GM12872 (cell line): Measurements from ENCODE around the gene CIDEB.

ENCODE experiments used
- TF ChIP-seq, protein P1 (sequence below): IDR thresholded peaks from 3 replicates; pipeline ENCODE4 v1.5.1; 2011; ENCODE audit warnings: low read depth, mild to moderate bottlenecking, low read length, moderate library complexity; ENCODE audit not compliant: insufficient read depth

CIDEB gene

DNA sequence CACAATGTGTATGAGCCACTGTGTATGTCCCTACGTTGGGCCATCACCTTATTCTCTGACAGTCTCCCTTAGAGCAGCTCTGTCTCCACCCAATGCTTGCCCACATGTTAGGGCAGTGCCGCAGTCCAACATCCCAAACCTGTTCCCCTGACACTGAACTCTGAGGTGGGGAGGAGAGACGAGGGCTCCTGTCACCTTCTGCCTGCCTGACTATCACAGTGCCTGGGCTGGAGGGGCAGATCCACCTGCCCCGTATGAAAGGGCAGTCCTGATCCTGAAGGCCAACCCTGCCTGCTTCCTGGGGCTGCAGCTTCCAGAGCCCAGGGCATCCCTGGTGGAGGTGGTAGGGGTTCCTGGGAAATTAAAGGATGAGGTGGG is 47.0 kb downstream of the CIDEB start:
- TF ChIP-seq, protein P1, sequence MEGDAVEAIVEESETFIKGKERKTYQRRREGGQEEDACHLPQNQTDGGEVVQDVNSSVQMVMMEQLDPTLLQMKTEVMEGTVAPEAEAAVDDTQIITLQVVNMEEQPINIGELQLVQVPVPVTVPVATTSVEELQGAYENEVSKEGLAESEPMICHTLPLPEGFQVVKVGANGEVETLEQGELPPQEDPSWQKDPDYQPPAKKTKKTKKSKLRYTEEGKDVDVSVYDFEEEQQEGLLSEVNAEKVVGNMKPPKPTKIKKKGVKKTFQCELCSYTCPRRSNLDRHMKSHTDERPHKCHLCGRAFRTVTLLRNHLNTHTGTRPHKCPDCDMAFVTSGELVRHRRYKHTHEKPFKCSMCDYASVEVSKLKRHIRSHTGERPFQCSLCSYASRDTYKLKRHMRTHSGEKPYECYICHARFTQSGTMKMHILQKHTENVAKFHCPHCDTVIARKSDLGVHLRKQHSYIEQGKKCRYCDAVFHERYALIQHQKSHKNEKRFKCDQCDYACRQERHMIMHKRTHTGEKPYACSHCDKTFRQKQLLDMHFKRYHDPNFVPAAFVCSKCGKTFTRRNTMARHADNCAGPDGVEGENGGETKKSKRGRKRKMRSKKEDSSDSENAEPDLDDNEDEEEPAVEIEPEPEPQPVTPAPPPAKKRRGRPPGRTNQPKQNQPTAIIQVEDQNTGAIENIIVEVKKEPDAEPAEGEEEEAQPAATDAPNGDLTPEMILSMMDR = no peak

DNA sequence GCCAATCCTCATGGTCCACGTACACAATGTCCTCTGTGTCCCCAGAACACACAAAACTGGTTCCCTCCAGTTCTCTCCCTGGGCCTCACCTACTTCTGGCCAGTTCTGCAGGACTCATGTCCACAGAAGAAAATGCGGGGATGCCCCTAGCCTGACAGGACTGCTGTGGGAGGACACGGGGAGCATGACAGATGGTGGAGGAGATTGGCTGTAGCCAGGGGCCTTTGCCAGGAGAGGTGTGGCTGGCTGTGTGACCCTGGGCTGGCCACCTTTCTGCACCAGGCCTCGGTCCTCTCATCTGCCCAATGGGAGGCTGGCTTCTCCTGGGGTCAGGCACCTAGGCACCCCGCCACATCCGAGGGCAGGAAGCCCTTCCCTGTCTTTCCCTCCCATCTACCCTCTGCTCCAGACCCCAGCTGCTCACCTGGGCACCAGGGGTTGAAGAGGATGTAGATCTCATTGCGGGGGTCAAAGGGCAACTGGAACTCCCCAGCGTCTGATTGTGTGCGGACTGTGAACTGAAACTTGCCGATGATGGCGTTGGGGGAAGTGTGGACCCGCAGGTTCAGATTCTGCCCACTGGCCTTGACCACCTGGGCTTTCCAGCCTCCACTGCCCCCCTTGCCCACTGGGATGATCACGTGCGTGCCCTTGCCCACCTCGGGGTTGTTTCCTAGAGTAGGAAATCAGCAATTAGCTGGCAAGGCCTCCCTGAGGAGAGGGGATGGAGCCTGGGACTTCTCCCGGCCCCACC is 47.6 kb downstream of the CIDEB start:
- TF ChIP-seq, protein P1 = no peak

DNA sequence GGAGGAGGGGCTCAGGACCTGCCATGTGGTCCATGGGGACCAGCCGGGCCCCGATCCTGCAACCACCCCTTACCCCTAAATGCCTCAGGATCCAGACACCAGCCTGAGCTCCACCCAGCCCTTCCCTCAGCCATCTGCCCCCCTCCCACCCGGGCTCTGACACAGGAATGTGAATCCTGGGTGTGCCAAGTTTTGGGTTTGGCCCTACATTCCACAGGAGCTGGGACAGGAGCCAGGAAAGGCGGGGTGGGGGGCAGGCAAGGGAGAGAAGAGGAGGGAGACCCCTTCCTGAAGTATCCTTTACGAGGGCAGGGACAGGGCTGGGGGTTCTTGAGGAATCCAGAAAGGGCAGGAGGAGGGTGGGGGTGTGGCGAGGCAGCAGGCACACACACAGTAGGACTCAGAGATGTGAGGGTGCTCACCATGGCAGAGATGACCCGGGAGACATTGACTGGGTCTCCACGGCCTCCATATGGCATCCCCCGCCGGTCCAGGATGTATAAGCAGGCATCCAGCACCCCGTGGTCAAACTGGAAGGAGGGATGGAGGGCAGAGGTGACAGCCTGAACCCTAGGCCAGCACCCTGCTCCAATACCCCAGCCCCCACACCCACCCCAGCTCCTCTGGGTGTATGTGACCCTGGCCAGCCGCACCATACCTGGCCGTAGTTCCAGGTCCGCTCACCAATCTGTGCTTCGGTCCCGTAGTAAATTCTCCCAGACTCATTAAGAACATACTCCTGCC is 48.3 kb downstream of the CIDEB start:
- TF ChIP-seq, protein P1 = no peak

DNA sequence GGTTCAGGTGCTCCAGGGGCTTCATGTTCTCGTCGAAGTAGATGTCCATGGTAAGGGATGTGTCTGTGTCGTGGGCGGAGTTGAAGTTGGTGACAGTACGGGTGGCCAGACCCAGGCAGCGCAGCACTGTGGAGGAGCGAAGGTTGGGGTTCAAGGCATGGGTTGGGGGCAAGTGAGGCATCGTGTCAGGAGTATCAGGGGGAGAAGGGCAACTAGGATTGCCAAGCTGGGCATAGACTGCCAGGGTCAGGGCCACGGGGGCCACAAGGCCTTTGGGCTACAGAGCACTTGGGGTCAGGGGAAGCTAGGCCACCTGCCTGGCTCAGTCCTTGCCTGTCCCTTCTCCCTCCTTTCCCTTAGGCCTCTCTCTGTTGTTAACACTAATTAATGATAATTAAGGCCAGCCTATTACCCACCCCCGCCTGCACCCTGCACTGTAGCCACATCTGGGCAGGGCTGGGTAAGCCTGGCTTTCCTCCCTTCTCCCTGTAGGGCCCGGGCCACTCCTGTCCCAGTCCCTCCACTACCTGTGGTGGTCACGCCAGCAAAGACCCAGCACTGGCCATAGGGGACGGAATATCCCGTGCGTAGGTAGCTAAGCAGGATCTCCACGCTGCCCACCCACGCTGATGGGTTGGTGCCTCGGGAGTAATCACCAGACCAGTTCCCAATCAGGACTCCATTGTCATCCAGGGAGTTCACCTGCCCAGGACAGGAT is 49.1 kb downstream of the CIDEB start:
- TF ChIP-seq, protein P1 = no peak

DNA sequence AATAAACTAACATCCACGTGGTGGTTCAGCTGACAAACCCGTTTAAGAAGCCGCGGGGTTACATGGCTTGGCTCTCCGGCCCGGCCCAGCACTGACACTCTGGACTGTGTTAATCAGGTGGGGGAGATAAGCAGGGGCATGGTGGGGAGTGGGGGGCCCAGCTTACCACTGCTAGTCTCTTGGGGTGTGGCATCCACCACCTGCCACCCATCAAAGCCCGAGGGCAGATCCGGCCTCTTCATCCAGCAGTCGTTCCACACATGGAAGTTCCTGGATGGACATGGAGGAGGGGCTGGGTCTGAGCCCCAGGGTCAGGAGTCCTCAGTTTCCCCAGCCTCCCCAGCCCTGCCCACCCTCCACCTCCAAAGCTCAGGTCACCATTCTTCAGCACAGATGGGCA is 49.7 kb downstream of the CIDEB start:
- TF ChIP-seq, protein P1 = no peak

DNA sequence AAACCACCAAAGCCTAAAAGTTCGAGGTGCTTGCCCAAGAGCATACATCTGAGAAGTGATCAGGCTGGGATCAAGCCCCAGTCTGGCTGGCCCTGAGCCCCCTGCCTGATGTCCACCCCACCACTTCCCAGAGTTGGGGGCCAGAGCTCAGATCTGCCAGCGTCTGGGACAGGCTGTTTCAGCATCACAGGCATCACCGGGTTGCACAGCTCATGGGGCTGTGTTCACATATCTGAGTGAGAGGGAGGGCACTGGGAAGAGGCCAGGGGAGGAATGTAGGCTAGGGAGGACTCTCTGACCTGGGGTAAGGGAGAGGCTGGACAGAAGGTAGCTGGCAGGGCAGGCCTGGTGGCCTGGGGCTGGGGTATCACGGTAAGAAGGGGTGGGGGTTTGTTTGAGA is 50.8 kb downstream of the CIDEB start:
- TF ChIP-seq, protein P1 = no peak
